HG03103 (cell line): ENCODE measurements around the gene UGCG.
"Not testable (repeated sequence)": the region's sequence is repeated elsewhere in the genome, so short reads cannot be mapped to it uniquely, and the experiment has no call there.

Source experiments
- ATAC-seq: cut with Tn5 transposase; IDR thresholded peaks from one replicate; pipeline ENCODE4 v1.9.1; 2021; ENCODE audit warnings: low read depth; ENCODE audit not compliant: unreplicated experiment

UGCG gene

DNA sequence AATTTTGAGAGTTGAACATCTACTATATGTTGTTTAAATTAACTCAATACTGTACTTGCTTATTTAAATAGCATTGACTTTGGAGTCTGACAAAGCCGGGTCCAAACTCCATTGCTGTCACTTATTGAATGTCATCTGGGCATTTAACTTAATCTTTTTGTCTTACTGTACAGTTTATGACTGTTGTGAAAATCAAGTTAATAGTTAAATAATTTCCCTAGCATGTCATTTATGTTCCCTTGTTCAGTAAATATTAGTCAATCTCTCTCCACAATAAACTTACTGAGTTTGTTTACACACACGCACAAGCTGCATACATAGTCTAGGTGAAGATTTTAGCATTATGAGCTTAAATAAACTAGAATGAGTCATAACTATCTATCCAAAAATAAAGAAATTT is 6.3 kb upstream of the UGCG start:
- no peak for ATAC-seq

DNA sequence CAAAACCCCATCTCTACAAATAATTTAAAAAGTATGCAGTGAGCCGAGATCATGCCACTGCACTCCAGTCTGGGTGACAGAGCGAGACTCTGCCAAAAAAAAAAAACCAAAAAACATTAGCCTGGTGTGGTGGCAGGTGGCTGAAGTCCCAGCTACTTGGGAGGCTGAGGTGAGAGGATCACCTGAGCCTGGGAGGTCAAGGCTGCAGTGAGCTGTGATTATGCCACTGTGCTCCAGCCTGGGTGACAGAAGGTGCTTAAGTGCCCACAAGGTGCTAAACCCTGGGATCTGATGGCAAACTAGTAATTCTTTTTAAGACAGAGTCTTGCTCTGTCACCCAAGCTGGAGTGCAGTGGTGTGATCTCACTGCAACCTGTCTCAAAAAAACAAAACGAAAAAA is 5.7 kb upstream of the UGCG start:
- not testable (repeated sequence) for ATAC-seq

DNA sequence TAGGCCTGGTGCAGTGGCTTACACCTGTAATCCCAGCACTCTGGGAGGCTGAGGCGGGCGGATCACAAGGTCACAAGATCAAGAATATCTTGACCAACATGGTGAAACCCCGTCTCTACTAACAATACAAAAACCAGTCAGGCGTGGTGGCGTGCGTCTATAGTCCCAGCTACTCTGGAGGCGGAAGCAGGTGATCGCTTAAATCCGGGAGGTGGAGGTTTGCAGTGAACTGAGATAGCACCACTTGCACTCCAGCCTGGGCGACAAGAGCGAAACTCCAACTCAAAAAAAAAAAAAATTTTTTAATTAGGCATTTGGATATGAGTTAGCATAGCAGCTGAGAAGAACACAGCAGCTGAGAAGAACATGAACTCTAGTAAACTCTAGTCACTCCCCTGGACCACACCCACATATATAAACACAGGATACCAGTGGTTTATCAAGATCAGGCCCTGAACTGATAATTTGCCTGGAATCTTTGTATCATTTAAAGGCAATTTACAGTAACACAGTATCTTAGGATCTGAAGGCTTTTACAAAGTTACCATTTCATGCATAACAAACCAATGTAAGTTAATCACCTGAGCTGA is 4.6 kb upstream of the UGCG start:
- no peak for ATAC-seq

DNA sequence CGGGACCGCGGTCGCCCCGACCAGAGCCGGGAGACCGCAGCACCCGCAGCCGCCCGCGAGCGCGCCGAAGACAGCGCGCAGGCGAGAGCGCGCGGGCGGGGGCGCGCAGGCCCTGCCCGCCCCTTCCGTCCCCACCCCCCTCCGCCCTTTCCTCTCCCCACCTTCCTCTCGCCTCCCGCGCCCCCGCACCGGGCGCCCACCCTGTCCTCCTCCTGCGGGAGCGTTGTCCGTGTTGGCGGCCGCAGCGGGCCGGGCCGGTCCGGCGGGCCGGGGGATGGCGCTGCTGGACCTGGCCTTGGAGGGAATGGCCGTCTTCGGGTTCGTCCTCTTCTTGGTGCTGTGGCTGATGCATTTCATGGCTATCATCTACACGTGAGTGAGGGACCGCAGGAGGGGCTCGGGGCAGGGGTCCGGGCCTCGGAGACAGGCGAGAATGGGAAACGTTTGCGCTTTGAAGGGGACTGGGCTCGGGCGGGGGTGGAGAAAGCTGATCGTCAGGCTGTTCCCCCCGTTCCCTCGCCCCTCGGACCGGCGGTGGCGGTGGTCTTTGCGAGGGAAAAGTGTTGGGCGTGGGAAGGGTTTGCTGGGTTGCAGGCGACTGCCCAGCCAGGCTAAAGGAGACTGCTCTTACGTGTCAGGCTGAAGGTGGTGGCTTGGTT is 457 bp downstream of the UGCG start:
- peak; percentile 29 for ATAC-seq

DNA sequence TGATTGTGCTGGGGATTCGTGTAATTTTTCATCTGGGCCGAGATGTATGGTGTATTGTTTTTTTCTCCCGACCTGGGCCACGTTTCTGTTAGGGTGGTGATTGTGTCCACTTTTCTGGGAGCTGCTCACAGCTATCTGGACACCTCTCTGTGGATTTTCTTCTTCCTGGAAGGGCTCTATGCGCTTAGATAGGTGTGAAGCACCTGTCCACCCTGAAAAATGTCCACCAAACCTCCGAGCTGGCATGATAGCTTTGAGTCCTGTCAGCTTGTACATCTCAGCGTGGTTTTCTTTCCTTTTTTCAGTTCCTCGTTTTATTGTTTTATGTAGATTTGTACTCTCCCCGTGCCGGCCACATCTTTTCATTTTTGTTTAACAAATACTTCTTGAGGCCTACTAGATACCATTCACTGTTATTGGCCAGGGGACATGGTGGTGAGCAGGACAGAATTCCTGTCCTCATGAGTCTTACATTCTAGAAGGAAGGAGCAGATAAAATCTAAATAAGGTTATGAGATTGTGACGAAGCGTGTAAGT is 1.1 kb downstream of the UGCG start:
- ATAC-seq = no peak

DNA sequence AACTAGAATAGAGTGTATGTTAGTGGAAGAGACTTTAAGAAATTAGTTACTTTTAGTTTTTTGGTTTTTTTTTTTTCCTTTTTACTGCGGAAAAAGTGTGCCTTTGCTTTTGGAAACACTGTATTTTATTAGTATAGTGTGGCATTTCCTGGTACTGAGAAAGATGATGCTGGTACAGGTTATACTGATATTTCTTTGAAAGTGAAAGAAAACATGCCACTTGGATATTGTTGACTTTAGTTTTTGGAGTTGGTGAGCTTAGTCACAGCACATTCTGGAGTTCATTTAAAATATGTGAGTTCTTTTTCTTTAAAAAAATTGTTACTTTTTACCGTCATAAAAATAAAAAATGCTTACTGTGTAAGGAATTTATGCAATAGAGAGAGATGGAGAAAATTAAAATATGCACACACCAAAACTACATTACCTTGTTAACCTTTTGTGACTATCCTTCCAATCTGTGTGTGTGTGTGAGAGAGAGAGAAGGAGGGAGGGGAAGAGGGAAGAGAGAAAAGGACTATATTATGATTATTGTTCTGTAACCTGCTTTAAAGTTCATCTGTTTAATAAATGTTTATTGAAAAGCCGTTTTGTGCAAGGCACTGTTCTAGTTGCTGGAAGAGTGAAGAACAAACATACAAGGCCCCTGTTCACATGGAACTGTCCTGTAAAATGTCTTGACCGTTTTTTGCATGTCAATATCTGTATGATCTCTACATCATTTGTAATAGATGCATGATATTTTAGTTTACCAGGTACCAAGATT is 1.9 kb downstream of the UGCG start:
- no peak for ATAC-seq

DNA sequence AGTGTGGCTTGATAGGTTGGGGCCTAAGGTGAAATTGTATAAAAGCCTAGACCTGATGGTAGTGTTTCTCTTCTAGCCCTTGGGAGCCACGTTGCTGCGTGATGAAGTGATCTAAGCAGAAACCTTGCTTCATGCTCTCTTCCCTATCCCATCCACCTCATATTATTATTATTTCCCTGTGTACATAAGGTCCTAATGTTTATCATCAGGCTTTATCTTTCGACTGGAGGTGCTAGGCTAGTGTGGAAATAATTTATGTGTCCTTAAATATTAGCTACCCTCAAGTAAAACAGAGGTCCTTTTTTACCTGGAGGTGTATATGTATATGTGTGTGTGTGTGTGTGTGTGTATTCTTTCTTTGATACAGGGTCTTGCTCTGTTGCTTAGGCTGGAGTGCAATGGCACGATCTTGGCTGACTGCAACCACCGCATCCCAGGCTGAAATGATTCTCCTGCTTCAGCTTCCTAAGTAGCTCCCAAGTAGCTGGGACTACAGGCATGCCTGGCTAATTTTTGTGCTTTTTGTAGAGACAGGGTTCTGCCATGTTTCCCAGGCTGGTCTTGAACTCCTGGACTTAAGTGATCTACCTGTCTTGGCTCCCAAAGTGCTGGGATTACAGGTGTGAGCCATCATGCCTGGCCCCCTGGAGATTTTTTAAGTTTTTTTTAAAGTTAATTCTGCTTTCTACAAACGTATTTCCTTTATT is 3.7 kb downstream of the UGCG start:
- ATAC-seq = no peak

DNA sequence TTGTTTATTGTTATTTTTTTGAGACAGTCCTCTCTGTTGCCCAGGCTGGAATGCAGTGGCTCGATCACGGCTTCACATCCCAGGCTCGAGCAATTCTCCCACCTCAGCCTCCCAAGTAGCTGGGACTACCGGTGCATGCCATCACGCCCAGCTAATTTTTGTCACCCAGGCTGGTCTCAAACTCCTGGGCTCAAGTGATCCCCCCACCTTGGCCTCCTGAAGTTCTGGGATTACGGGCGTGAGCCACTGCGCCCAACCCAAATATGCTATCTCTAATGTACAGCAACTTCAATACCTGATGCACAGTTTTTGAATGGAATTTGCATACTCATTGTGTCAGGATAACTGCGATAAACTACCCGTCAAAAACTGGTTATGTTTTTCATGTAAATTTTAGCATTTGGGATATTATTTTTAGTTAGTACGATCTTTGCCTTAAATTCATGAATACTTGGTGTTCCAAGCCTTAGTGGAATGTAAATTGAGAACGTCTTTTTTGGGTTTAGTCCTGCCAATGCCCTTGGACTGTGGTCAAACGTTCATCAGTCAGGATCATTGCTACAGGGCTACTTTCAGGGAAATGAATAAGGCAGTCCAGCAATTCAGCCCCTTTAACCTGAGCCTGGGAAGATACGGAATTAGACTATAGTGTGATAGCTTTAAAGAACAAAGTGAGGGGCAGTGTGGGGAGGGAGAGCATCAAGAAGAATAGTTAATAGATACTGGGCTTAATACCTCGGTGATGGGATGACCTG is 4.4 kb downstream of the UGCG start:
- ATAC-seq = no peak

DNA sequence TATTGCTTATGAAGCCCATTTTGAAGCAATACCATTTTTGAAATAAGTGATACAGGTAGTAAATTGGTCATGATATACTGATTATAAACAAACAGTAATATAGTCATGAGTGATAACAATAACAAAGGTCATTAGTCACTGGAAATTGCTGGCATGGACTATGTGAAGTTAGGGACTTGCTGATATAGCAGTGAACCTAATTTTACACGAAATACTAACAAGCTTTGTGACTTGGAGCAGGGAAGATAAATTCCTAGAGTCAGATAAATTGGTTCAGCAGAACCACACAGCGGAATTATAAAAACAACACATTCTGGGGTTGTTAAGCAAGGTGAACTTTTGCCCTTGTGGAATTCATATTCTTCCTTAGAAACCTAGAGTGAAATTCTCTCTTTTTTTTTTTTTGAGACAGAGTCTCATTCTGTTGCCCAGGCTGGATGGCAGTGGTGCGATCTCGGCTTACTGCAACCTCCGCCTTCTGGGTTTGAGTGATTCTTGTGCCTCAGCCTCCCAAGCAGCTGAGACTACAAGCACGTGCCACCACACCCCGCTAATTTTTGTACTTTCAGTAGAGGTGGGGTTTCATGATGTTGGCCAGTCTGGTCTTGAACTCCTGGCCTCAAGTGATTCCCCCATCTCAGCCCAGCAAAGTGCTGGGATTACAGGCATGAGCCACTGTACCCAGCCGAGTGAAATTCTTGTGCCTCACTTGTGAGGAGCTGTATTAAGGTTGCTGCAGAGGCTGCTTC is 6.0 kb downstream of the UGCG start:
- ATAC-seq = no peak

DNA sequence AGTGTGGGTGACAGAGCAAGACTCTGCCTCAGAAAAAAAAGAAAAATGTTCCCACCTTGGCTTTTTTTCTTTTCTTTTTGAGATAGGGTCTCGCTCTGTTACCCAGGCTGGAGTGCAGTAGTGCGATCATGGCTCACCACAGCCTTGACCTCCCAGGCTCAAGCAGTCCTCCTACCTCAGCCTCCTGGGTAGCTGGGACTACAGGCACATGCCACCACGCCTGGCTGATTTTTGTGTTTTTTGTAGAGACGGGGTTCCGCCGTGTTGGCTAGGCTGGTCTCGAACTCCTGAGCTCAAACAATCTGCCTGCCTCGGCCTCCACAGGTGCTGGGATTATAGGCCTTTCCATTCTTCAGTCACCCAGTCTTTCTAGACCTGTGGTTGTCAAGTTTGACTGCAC is 6.9 kb downstream of the UGCG start:
- not testable (repeated sequence) for ATAC-seq

DNA sequence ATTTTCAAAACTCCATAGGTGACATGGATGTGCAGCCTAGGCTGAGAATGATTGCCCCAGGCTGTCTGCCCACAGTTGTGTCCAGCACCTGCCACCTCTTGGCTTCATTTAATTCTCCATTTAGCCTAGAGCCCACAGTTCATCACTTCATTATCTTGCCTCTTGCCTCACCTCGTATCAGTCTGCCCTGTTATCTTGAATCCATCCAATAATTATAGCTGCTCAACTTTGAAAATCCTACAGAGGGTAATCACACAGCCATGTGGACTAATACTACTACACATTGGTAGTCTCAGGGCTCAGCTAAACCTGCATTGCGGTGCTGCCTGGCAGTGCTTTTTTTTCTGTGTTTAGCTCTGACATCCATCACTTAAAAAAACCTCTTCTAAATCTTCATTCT is 7.4 kb downstream of the UGCG start:
- no peak for ATAC-seq

DNA sequence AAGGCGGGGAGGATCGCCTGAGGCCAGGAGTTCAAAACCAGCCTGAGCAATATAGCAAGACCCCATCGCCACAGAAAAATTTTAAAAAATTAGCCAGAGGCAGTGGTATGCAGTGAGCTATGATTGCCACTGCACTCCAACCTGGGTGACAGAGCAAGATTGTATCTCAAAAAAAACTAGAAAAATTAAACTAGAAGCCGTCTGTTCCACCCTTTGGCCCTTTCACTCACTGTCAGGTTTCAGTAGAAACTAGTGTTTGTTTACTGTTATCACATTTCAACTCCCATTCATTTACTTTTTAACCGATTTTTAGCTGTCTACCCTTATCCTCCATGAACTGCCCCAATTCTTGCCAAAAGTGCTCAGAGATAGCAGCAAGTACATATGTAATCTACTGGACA is 8.3 kb downstream of the UGCG start:
- ATAC-seq = no peak

DNA sequence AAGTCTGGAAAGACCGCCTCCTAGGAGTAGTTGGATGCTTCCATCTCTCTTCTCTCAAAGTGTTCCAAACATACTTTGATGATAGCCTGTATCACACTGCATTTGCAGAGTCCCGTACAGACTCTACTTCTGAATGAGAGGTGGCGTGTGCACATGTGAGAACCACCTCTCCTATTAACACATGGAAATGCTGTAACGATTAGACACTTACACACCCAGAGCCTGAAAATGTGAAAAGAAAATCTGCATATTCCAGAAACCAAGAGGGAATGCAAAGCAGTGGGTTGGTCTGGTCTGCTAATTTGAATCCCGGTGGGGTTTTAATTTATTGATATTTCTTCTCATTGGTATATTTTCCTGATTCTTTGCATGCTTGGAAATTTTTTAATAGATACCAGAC is 10.5 kb downstream of the UGCG start:
- no peak for ATAC-seq

DNA sequence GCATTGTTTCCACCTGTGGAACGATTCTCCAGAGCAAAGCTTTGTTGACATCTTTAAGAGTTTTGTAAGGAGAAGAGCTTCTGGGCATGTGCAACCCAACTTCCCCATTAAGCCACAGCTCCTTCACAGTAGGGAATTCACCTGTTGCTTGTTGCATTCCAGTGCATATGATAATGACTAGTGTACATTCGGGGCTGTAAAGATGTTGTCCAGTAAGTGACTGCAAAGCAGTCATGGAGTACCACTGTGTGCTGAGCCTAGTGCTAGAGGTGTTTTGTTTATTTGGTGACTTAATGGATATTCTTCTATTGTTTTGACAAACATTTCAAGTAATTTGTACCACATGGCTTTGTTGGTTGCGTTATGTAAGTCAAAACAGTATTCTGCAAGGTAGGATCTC is 12.8 kb downstream of the UGCG start:
- no peak for ATAC-seq

DNA sequence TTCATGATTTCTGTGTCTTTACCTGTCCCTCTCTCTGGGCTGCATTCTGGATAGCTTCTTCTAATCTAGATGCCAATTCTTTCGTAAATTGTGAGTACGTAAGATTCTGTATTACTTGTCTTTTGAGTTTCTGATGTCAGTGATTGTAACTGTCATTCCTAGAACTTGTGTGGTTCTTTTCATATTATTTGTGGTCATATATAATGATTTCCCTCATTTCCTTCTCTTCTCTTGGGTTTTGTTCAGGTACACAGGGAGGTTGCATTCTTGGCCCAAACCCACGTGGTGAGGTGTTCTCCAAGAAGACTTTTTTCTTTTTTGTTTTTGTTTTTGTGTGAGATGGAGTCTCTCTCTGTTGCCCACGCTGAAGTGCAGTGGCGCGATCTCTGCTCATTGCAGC is 13.8 kb downstream of the UGCG start:
- ATAC-seq = no peak

DNA sequence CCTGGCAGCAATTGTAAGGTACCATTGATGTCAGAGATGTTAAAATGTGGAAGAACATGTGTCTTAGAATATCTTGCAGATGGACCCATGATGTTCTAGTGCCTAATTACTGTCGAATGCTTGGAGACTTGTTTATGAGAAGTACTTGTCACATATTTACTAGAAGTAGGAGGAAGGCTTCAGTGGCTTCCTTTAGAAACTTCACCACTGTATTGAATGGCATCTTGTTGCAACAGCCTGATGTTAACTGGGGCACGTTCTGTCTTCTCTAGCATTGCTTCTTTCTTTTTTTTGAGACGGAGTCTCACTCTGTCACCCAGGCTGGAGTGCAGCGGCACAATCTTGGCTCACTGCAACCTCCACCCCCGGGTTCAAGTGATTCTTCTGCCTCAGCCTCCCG is 16.5 kb downstream of the UGCG start:
- ATAC-seq = no peak

DNA sequence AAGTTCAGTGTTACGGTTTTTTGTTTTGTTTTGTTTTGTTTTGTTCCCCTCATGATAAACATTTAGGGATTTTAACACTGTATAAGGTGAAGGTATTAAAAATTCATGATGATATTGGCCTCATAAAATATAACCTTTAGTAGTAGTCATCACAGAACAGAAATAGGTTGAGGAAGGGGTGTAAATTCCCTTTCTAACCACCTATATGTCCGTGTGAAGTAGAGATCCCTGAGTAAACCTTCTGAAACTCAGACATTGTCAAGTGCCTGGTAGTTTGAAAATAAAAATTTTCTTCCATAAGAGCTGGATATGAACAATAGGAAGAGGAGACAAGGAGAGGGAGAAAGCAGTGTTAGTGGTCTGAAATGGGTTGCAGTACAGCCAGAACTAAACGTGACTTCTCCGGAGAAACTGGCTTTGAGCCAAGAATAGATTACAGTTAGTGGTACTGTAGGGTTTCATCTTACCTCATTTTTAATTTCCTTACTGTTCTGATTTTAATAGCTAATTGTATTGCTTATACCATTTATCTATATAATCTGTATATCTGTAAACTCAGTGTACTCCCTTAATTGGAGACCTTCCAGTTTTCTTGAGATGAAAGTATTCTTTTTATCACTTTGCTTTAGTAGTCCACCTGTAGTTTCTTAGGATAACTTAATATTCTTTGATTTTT is 18.3 kb downstream of the UGCG start:
- ATAC-seq = no peak

DNA sequence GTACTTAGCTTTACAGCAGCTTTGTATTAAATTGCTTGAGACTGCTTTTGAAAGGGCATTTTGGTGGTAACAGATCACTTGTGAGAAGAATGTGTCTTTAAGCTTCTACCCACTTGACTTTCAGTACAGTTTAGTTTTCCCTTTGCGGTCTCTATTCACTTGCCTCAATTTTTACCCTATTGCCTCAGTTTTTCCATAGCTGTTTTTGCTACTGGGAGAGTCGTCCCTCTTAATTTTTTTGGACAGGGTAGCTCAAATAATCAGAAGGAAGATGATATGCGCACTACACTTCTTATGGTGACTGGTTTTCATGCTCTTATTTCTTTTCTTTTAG is 18.8 kb downstream of the UGCG start:
- ATAC-seq = no peak

DNA sequence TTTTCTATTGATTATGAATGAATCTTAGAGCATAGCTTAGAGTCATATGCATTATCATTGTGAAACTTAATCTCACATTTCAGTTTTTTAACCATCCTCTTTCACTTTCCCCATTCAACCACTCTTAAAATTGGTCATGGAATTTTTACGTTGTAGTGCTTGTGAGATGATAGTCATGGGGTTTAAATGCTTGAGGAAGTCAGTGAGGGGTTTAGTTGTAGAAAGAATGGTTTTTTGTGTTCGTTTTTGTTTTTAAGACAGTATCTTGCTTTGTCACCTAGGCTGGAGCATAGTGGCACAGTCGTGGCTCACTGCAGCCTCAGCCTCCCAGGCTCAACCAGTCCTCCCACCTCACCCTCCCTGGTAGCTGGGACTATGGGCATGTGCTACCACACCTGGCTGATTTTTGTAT is 19.6 kb downstream of the UGCG start:
- ATAC-seq = peak; percentile 48
